Activated CD4-positive, alpha-beta T cell treated with anti-CD3 and anti-CD28 coated beads for 36 hours (primary cell): Measurements from ENCODE around the gene PDIA5. TPM values are rescaled to one million over a fixed set of nuclear protein-coding genes. Genes with fewer than 3 reads are reported as not detected.
"Not testable (repeated sequence)": the region's sequence is repeated elsewhere in the genome, so short reads cannot be mapped to it uniquely, and the experiment has no call there.

Experiments
- ATAC-seq: fragments of 200-7000 bp; cut with Tn5 transposase; one replicate; pipeline ENCODE4 v1.10.0; 2021; ENCODE audit warnings: mild to moderate bottlenecking, moderate library complexity
- CTCF ChIA-PET: fragments of 350-600 bp; sonication (Branson Sonifier 250); formaldehyde crosslinking; loops from one replicate; lab custom pipeline; 2021; ENCODE audit warnings: antibody characterized with exemption; lab: Charles Lee
- POLR2A ChIA-PET: fragments of 350-600 bp; sonication (Branson Sonifier 250); formaldehyde crosslinking; loops from one replicate; lab custom pipeline; 2021; ENCODE audit warnings: antibody characterized with exemption, inconsistent platforms; lab: Charles Lee
- DNase-seq: peaks from one replicate; pipeline ENCODE4 v3.0.0-alpha.2; 2020
- H3K27ac Mint-ChIP-seq: one replicate; pipeline ENCODE4 v1.8.0; 2021; ENCODE audit warnings: mixed read lengths
- H3K27me3 Mint-ChIP-seq: one replicate; pipeline ENCODE4 v1.8.0; 2021; ENCODE audit warnings: mixed read lengths
- H3K36me3 Mint-ChIP-seq: one replicate; pipeline ENCODE4 v1.8.0; 2021; ENCODE audit warnings: low read depth, mixed read lengths
- H3K4me1 Mint-ChIP-seq: one replicate; pipeline ENCODE4 v1.8.0; 2021; ENCODE audit warnings: mixed read lengths
- H3K4me3 Mint-ChIP-seq: one replicate; pipeline ENCODE4 v1.8.0; 2021; ENCODE audit warnings: mild to moderate bottlenecking, moderate library complexity, mixed read lengths
- H3K9me3 Mint-ChIP-seq: one replicate; pipeline ENCODE4 v1.8.0; 2021; ENCODE audit warnings: low read depth, mixed read lengths
- intact Hi-C, 2 experiments: fragments of 100-400 bp; cut with DNase I in 1 of 2; cut with micrococcal nuclease in 1 of 2; formaldehyde crosslinking; loops; one replicate each; pipeline versions ENCODE4 v1.14.2 to v1.15.1; 2022 to 2024; cut with DNase I, micrococcal nuclease
- total RNA-seq, 2 experiments: library from RNA; stranded (reverse); gene quantifications; one replicate each; pipeline ENCODE4 v1.2.3, GENCODE V29; 2021

The PDIA5 gene
- total RNA-seq, 2 experiments from 2014 or later: 19.5 to 20.7 TPM

GRCh38 chr3:123143669-123144411 lies 77.0 kb downstream of the PDIA5 start:
- no peak overlapping the region for H3K4me3 Mint-ChIP-seq
- CTCF ChIA-PET: interaction anchor here (0.7 to 1.1 kb wide), 2 partner anchors 9 to 15 kb away, joined by 3 to 4 read pairs; no protein-coding TSS in a partner anchor
- H3K4me1 Mint-ChIP-seq: no peaks in the 10 kb centered on the region
- no peak for ATAC-seq
- no peaks in the 10 kb centered on the region for H3K27me3 Mint-ChIP-seq
- intact Hi-C loops: no loop called here
- POLR2A ChIA-PET: no interaction called here
- no peaks in the 10 kb centered on the region for H3K9me3 Mint-ChIP-seq
- H3K27ac Mint-ChIP-seq: no peak overlapping the region
- H3K36me3 Mint-ChIP-seq: peaks cover 30% of the 10 kb centered on the region
- no peak for DNase-seq

DNA sequence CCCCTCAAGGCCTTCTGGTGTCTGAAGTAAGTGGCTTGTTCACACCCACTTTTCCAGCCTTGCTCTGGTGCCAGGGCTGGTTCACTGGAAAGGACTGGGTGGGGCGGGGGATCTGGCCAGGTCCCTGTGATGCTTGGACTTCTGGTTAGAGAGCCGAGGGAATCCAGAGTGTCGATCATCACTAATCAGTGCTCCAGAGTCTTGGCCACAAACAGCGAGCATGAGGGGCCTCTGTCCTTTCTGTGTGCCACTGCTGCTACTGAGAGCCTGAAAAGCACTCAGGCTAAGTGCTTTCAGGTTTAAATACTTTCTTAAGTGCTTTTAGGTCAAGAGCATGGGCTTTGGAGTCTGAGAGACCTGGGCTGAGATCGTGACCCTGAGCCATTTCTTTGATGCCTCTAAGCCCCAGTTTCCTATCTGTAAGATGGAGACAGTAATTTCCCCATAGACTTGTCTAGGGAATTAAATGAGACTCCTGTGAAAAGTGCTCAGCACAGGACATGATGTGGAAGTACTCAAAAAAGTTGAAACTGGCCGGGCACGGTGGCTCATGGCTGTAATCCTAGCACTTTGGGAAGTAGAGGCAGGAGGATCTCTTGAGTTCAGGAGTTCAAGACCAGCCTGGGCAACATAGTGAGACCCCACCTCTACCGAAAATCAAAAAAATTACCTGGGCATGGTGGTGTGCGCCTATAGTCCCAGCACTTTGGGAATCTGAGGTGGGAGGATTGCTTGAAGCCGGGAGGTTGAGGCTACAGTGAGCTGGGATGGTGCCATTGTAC lies 81.1 kb downstream of the PDIA5 start:
- intact Hi-C loops: no loop called here
- POLR2A ChIA-PET: no interaction called here
- Mint-ChIP-seq H3K27me3 (no peaks in the 10 kb centered on the region), H3K4me3 (no peak overlapping the region), H3K9me3 (no peaks in the 10 kb centered on the region), H3K4me1 (no peaks in the 10 kb centered on the region), H3K36me3 (peaks cover 63% of the 10 kb centered on the region), H3K27ac (no peak overlapping the region)
- DNase-seq (no peak), ATAC-seq (no peak)
- CTCF ChIA-PET: interaction anchor here (0.6 to 0.7 kb wide), 2 partner anchors 300 to 405 kb away, joined by 3 read pairs; no protein-coding TSS in a partner anchor

GRCh38 chr3:123148772-123149171 lies 81.9 kb downstream of the PDIA5 start:
- intact Hi-C loops: no loop called here
- POLR2A ChIA-PET: no interaction called here

GRCh38 chr3:123149525-123149924 lies 82.7 kb downstream of the PDIA5 start:
- no peak for ATAC-seq
- CTCF ChIA-PET: no interaction called here
- no peaks in the 10 kb centered on the region for H3K9me3 Mint-ChIP-seq

More at GRCh38 chr3:123148772-123149171, 81.9 kb downstream of the PDIA5 start:
- Mint-ChIP-seq H3K4me1 (no peaks in the 10 kb centered on the region), H3K36me3 (peaks cover 59% of the 10 kb centered on the region), H3K9me3 (no peaks in the 10 kb centered on the region), H3K27me3 (no peaks in the 10 kb centered on the region), H3K27ac (no peak overlapping the region), H3K4me3 (no peak overlapping the region)
- ATAC-seq (no peak), DNase-seq (no peak)
- CTCF ChIA-PET: no interaction called here

DNA sequence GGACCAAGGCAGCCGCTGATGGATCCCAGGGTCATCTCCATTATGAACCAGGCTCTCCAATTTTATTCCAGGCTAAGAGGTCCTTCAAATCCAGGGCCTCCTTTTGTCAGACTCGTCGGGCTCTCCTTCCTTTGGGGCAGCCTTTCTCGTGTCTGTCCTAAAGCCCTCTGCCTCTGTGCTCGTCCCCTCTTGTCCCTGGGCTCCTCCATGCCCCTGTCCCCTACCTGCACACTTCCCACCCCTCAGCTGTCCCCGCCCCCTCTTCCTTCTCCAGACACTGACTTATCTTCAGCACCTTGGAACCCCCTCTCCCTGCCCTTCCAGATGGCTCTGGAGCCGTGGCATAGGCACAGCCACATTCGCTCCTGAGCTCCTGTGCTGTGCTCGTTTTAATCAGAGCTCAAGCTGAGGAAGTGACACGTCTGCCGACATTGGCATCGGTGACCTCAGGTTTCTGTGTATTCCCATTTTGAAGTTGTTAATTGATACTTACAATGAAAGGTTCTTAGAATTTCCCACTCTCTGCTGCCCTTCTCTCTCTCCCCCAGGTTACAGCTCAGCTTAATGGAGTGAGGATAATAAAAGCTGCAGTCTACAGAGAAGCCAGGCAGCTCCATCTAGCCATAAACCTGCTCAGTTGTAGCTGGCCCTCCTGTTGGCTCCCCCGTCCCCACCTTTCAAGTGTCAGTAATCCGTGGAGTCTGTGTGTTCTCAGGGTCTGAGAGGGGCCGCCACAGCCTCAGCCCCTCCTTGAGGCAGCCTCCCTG lies 83.8 kb downstream of the PDIA5 start:
- intact Hi-C loops: no loop called here
- DNase-seq (no peak), ATAC-seq (no peak)
- CTCF ChIA-PET: interaction anchor here (0.6 kb wide), 1 partner anchor 767 kb away, joined by 3 read pairs; the partner anchor contains the start of gene FAM162A
- Mint-ChIP-seq H3K27me3 (no peaks in the 10 kb centered on the region), H3K4me1 (no peaks in the 10 kb centered on the region), H3K36me3 (peaks cover 55% of the 10 kb centered on the region), H3K4me3 (no peak overlapping the region), H3K9me3 (no peaks in the 10 kb centered on the region), H3K27ac (no peak overlapping the region)
- POLR2A ChIA-PET: no interaction called here

More at GRCh38 chr3:123149525-123149924, 82.7 kb downstream of the PDIA5 start:
- H3K4me1 Mint-ChIP-seq: no peaks in the 10 kb centered on the region
- H3K4me3 Mint-ChIP-seq: no peak overlapping the region
- peaks cover 55% of the 10 kb centered on the region for H3K36me3 Mint-ChIP-seq
- H3K27ac Mint-ChIP-seq: no peak overlapping the region
- intact Hi-C loops: no loop called here
- no peaks in the 10 kb centered on the region for H3K27me3 Mint-ChIP-seq
- POLR2A ChIA-PET: no interaction called here
- DNase-seq: no peak

DNA sequence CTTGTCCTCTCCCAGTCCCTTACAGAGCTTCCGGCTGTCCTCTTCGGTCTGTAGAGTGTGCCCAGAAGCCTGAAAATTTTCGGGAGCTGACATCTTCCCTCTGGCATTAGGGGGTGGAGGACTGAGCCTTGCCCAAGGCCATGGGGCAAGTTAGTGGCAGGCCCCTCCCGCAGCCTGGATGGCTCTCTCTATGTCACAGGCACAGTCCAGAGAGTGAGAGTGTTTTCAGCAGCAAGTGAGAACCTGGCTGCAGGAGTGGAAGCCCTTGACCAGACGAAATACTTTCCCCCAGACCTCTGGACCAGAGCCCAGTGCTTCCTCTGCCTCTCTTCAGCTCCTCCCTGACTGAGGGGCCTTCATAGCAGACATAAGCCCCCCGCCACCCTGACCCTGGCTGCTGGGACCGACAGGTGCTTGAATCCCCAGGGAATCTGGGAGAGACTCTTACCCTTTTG lies 84.5 kb downstream of the PDIA5 start:
- DNase-seq (no peak), ATAC-seq (no peak)
- POLR2A ChIA-PET: no interaction called here
- H3K4me1 Mint-ChIP-seq: no peaks in the 10 kb centered on the region
- no peaks in the 10 kb centered on the region for H3K9me3 Mint-ChIP-seq
- H3K27me3 Mint-ChIP-seq: no peaks in the 10 kb centered on the region
- peak overlapping the region; percentile 13 for H3K27ac Mint-ChIP-seq
- CTCF ChIA-PET: no interaction called here
- intact Hi-C loops: no loop called here
- H3K36me3 Mint-ChIP-seq: peaks cover 49% of the 10 kb centered on the region
- no peak overlapping the region for H3K4me3 Mint-ChIP-seq

- H3K36me3 Mint-ChIP-seq: peaks cover 47% of the 10 kb centered on the region
Observed at GRCh38 chr3:123151853-123152420, 85.1 kb downstream of the PDIA5 start.

DNA sequence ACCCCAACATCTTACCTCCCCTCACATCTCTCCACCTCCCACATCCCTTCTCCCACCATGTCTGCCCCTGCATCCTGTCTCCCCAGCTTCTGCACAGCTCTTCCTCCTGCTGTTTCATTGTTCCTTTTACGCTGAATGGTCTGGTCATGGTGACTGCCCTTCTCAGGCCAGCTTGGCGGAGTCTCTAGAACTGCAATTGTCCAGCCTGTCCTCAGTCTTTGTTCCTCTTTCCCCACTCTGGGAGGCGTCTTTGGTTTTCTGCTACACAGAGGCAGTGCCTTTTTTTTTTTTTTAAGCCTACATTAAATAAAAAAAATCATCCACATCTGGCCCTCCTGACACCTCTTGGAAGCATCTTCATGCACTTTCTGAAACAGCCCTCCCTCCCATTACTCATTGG lies 85.9 kb downstream of the PDIA5 start:
- DNase-seq (no peak), ATAC-seq (no peak)
- Mint-ChIP-seq H3K4me1 (no peaks in the 10 kb centered on the region), H3K4me3 (no peak overlapping the region), H3K36me3 (peaks cover 50% of the 10 kb centered on the region), H3K9me3 (no peaks in the 10 kb centered on the region), H3K27me3 (no peaks in the 10 kb centered on the region), H3K27ac (no peak overlapping the region)
- ChIA-PET POLR2A (interaction anchor here (0.5 kb wide), 1 partner anchor 46 kb away, joined by 4 read pairs; no protein-coding TSS in a partner anchor), CTCF (interaction anchor here (0.9 kb wide), 1 partner anchor 9 kb away, joined by 3 read pairs; no protein-coding TSS in a partner anchor)
- intact Hi-C loops: no loop called here

More at GRCh38 chr3:123151853-123152420, 85.1 kb downstream of the PDIA5 start:
- ATAC-seq, DNase-seq, H3K27me3 Mint-ChIP-seq, CTCF ChIA-PET, intact Hi-C loops, H3K4me3 Mint-ChIP-seq, H3K4me1 Mint-ChIP-seq, H3K9me3 Mint-ChIP-seq, POLR2A ChIA-PET: not testable (repeated sequence)
- H3K27ac Mint-ChIP-seq: peak overlapping the region; percentile 67

GRCh38 chr3:123153125-123154019 lies 86.5 kb downstream of the PDIA5 start:
- Mint-ChIP-seq H3K36me3 (peaks cover 52% of the 10 kb centered on the region), H3K9me3 (no peaks in the 10 kb centered on the region), H3K27ac (no peak overlapping the region), H3K4me3 (no peak overlapping the region), H3K4me1 (no peaks in the 10 kb centered on the region), H3K27me3 (no peaks in the 10 kb centered on the region)
- POLR2A ChIA-PET: interaction anchor here (0.5 kb wide), 1 partner anchor 45 kb away, joined by 4 read pairs; no protein-coding TSS in a partner anchor
- no peak for ATAC-seq
- intact Hi-C loops: no loop called here
- no peak for DNase-seq
- CTCF ChIA-PET: interaction anchor here (0.9 kb wide), 1 partner anchor 9 kb away, joined by 3 read pairs; no protein-coding TSS in a partner anchor
